ENCODE results near the gene STX2. TPM values are rescaled to one million over a fixed set of nuclear protein-coding genes. Genes with fewer than 3 reads are reported as not detected.

STX2 gene
- total and polyA plus RNA-seq, 2 donors from 2014 or later, result 10.1 to 20.4 TPM

- H3K27ac ChIP-seq (ENCODE audit: low read depth in 2 of 2, low read length in 2 of 2), result no peak overlapping the region
- no peaks in the 10 kb centered on the region for H3K36me3 ChIP-seq (ENCODE audit: control insufficient read depth in 2 of 3, insufficient read depth in 3 of 3, low read length in 3 of 3)
- DNase-seq (no peak), FAIRE-seq (no peak)
- TF ChIP-seq, protein P1, sequence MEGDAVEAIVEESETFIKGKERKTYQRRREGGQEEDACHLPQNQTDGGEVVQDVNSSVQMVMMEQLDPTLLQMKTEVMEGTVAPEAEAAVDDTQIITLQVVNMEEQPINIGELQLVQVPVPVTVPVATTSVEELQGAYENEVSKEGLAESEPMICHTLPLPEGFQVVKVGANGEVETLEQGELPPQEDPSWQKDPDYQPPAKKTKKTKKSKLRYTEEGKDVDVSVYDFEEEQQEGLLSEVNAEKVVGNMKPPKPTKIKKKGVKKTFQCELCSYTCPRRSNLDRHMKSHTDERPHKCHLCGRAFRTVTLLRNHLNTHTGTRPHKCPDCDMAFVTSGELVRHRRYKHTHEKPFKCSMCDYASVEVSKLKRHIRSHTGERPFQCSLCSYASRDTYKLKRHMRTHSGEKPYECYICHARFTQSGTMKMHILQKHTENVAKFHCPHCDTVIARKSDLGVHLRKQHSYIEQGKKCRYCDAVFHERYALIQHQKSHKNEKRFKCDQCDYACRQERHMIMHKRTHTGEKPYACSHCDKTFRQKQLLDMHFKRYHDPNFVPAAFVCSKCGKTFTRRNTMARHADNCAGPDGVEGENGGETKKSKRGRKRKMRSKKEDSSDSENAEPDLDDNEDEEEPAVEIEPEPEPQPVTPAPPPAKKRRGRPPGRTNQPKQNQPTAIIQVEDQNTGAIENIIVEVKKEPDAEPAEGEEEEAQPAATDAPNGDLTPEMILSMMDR (IDR thresholded peaks at IDR 0.05; ENCODE audit: borderline replicate concordance, extremely low read depth, insufficient read depth), result no peak
- no peaks in the 10 kb centered on the region for H3K4me1 ChIP-seq (ENCODE audit: control insufficient read depth in 2 of 3, insufficient read depth in 2 of 3, low read depth in 1 of 3, low read length in 3 of 3)
- intact Hi-C loops (cut with DNase I), result no loop called here
- H3K9ac ChIP-seq (ENCODE audit: low read length in 3 of 3), result no peak overlapping the region
- H3K27me3 ChIP-seq (ENCODE audit: control insufficient read depth, insufficient read depth, low read length), result no peaks in the 10 kb centered on the region
- peaks cover 0 to 5% (median 0%) of the 10 kb centered on the region in 3 donors for H3K9me3 ChIP-seq (ENCODE audit: control insufficient read depth in 2 of 3, insufficient read depth in 1 of 3, low read length in 3 of 3)
- H3K4me3 ChIP-seq (ENCODE audit: low read length in 3 of 3), result no peak overlapping the region
Measured at GRCh38 chr12:130742716-130743115, 96.3 kb downstream of the STX2 start.

DNA sequence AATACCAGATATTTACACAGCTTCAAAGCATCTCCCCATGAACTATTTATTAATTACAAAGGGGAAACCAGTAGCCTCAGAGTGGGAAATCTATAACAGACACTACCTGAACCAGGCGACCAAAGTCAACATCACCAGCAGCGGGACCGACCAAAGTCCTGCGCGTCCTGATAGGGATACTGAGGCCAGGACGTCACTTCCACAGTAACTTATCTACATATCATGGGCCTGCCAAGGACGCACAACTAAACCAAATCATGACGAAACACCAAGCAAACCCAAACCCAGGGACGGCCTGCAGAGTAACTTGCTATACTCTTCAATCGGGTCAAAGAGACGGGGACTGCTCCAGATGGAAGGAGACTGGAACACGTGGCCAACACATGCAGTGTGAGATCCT lies 96.9 kb downstream of the STX2 start:
- no peak overlapping the region for H3K27ac ChIP-seq (ENCODE audit: low read depth in 2 of 2, low read length in 2 of 2)
- intact Hi-C loops (cut with DNase I), result no loop called here
- DNase-seq (no peak), FAIRE-seq (no peak)
- TF ChIP-seq, protein P1 (IDR thresholded peaks at IDR 0.05; ENCODE audit: borderline replicate concordance, extremely low read depth, insufficient read depth), result no peak
- no peaks in the 10 kb centered on the region for H3K27me3 ChIP-seq (ENCODE audit: control insufficient read depth, insufficient read depth, low read length)
- no peak overlapping the region for H3K4me3 ChIP-seq (ENCODE audit: low read length in 3 of 3)
- H3K9me3 ChIP-seq (ENCODE audit: control insufficient read depth in 2 of 3, insufficient read depth in 1 of 3, low read length in 3 of 3), result peaks cover 0 to 5% (median 0%) of the 10 kb centered on the region in 3 donors
- H3K4me1 ChIP-seq (ENCODE audit: control insufficient read depth in 2 of 3, insufficient read depth in 2 of 3, low read depth in 1 of 3, low read length in 3 of 3), result no peaks in the 10 kb centered on the region
- no peaks in the 10 kb centered on the region for H3K36me3 ChIP-seq (ENCODE audit: control insufficient read depth in 2 of 3, insufficient read depth in 3 of 3, low read length in 3 of 3)
- H3K9ac ChIP-seq (ENCODE audit: low read length in 3 of 3), result no peak overlapping the region

Other genes starting within 250 kb of the STX2 start
- gene RIMBP2, start 123.0 kb downstream of the STX2 start, total RNA-seq, result 51.7 TPM
- 2.8 TPM for gene RIMBP2, start 123.0 kb downstream of the STX2 start, polyA plus RNA-seq (ENCODE audit: insufficient read depth, low read depth, low replicate concordance)
- 369 TPM for gene RAN, start 32.8 kb upstream of the STX2 start, total RNA-seq
- 422 TPM for gene RAN, start 32.8 kb upstream of the STX2 start, polyA plus RNA-seq (ENCODE audit: insufficient read depth, low read depth, low replicate concordance)
- gene ADGRD1, start 114.7 kb upstream of the STX2 start, total RNA-seq, result 6.7 TPM
- gene ADGRD1, start 114.7 kb upstream of the STX2 start, polyA plus RNA-seq (ENCODE audit: insufficient read depth, low read depth, low replicate concordance), result 1.7 TPM